Smooth muscle cell (in vitro differentiated cells): ENCODE measurements around the gene NAV3. TPM values are rescaled to one million over a fixed set of nuclear protein-coding genes. Genes with fewer than 3 reads are reported as not detected.

Experiments used
- DNase-seq: peaks from one replicate; lab custom pipeline; 2025; ENCODE audit not compliant: unreplicated experiment; lab: John Stamatoyannopoulos, UW
- H2AFZ ChIP-seq: fragments of 200-600 bp; sonication (generic); 2 replicates; pipeline ENCODE4 v1.6.0; 2016; ENCODE audit warnings: antibody characterized with exemption, low read depth, mild to moderate bottlenecking
- H3F3A ChIP-seq: fragments of 200-600 bp; sonication (generic); 2 replicates; pipeline ENCODE4 v1.6.0; 2017; ENCODE audit warnings: antibody characterized with exemption, low read depth
- H3K27ac ChIP-seq: fragments of 200-600 bp; sonication (generic); 2 replicates; pipeline ENCODE4 v1.5.1; 2016; ENCODE audit warnings: low read depth, mild to moderate bottlenecking
- H3K27me3 ChIP-seq: fragments of 200-600 bp; sonication (generic); 2 replicates; pipeline ENCODE4 v1.6.1; 2016; ENCODE audit warnings: low read depth, mild to moderate bottlenecking
- H3K36me3 ChIP-seq: fragments of 200-600 bp; sonication (generic); 2 replicates; pipeline ENCODE4 v1.5.1; 2016; ENCODE audit warnings: low read depth
- H3K4me1 ChIP-seq: fragments of 200-600 bp; sonication (generic); 2 replicates; pipeline ENCODE4 v1.5.1; 2016; ENCODE audit warnings: low read depth
- H3K4me2 ChIP-seq: fragments of 200-600 bp; sonication (generic); 2 replicates; pipeline ENCODE4 v1.6.0; 2016; ENCODE audit warnings: mild to moderate bottlenecking
- H3K4me3 ChIP-seq: fragments of 200-600 bp; sonication (generic); 2 replicates; pipeline ENCODE4 v1.5.1; 2016; ENCODE audit warnings: mild to moderate bottlenecking
- H3K79me2 ChIP-seq: fragments of 200-600 bp; sonication (generic); 2 replicates; pipeline ENCODE4 v1.6.0; 2016; ENCODE audit warnings: low read depth, mild to moderate bottlenecking
- H3K9ac ChIP-seq: fragments of 200-600 bp; sonication (generic); 2 replicates; pipeline ENCODE4 v1.6.0; 2016; ENCODE audit warnings: low read depth
- H3K9me3 ChIP-seq: fragments of 200-600 bp; sonication (generic); replicated peaks from 2 replicates; pipeline ENCODE4 v1.5.1; 2016; ENCODE audit warnings: low read depth
- H4K20me1 ChIP-seq: fragments of 200-600 bp; sonication (generic); 2 replicates; pipeline ENCODE4 v1.6.0; 2016; ENCODE audit warnings: low read depth
- WGBS: methylation state at CpG from one replicate; pipeline ENCODE4 v1.1.7; 2016; ENCODE audit warnings: low lambda C conversion rate; 5-methylcytosine and 5-hydroxymethylcytosine counted together
- polyA plus RNA-seq: library from polyadenylated mRNA; unstranded; fragments of >200 nt; fragmentation: Nextera tagmentation; extraction: Ambion mirVana; gene quantifications from 2 replicates; pipeline ENCODE4 v1.2.1, GENCODE V29; 2016
- total RNA-seq: library from RNA; depleted of rRNA; stranded (reverse); fragments of >200 nt; gene quantifications from 2 replicates; pipeline ENCODE4 v1.2.3, GENCODE V29; 2014
- TF ChIP-seq, protein P1 (sequence below): fragments of 200-600 bp; sonication (generic); IDR thresholded peaks from 2 replicates; pipeline ENCODE4 v1.5.1; 2017; ENCODE audit warnings: borderline replicate concordance, mild to moderate bottlenecking, antibody characterized with exemption; ENCODE audit not compliant: insufficient read depth, poor library complexity, severe bottlenecking

NAV3 gene
- total and polyA plus RNA-seq, 2 experiments from 2014 or later, result 8.0 to 31.0 TPM

DNA sequence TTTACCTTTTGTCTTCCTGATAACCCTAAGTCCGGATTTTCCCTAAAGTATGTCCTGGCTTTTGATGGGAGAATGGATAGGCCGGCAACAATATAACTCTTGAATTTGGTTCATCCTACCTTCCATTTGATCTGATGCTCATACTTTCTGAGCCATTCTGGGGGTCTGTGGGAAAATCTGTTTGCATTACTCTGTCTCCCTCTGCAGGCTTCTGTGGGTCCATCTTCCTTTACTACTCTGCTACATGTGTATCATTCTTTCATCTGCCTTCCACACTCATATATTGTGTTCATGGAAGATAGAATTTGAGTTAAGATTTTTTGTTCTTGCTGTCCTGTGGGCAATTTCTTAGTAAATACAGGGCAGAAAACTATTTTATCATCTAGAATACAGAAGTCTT, 101.5 kb downstream of the NAV3 start:
- no peaks in the 10 kb centered on the region for H4K20me1 ChIP-seq
- no peak overlapping the region for H3K4me3 ChIP-seq
- H3K4me2 ChIP-seq, result no peak overlapping the region
- no peak overlapping the region for H2AFZ ChIP-seq
- H3K36me3 ChIP-seq, result no peaks in the 10 kb centered on the region
- no peaks in the 10 kb centered on the region for H3F3A ChIP-seq
- H3K9ac ChIP-seq, result no peak overlapping the region
- H3K4me1 ChIP-seq, result no peaks in the 10 kb centered on the region
- no peak for DNase-seq
- no peaks in the 10 kb centered on the region for H3K79me2 ChIP-seq
- no peak overlapping the region for H3K27ac ChIP-seq
- no peaks in the 10 kb centered on the region for H3K9me3 ChIP-seq
- no peaks in the 10 kb centered on the region for H3K27me3 ChIP-seq
- 97% methylated on average over 2 of the region's 2 CpGs for WGBS
- TF ChIP-seq, protein P1, sequence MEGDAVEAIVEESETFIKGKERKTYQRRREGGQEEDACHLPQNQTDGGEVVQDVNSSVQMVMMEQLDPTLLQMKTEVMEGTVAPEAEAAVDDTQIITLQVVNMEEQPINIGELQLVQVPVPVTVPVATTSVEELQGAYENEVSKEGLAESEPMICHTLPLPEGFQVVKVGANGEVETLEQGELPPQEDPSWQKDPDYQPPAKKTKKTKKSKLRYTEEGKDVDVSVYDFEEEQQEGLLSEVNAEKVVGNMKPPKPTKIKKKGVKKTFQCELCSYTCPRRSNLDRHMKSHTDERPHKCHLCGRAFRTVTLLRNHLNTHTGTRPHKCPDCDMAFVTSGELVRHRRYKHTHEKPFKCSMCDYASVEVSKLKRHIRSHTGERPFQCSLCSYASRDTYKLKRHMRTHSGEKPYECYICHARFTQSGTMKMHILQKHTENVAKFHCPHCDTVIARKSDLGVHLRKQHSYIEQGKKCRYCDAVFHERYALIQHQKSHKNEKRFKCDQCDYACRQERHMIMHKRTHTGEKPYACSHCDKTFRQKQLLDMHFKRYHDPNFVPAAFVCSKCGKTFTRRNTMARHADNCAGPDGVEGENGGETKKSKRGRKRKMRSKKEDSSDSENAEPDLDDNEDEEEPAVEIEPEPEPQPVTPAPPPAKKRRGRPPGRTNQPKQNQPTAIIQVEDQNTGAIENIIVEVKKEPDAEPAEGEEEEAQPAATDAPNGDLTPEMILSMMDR, result no peak

DNA sequence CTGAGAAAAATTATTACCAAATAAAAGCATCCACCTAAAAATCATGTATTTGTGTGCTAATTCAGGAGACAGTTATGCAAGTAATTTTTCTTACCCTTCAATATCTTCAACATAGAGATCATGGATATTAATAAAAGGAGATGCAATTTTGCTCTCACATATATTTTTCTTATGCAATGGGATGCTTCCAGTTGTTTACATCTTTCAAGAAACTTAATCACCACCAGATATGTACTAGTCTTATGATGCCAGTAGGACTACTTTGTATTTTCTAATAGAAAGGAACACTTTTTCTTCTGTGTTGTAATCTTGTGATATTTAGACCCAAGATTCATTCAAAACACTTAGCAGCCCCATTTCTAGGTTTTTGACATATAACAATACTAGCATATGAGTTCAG, 107.6 kb downstream of the NAV3 start:
- Histone ChIP-seq H3K79me2 (no peaks in the 10 kb centered on the region), H3K9ac (no peak overlapping the region), H3K27me3 (no peaks in the 10 kb centered on the region), H3K27ac (no peak overlapping the region), H3K4me3 (no peak overlapping the region), H3K4me1 (peaks cover 21% of the 10 kb centered on the region), H2AFZ (no peak overlapping the region), H3F3A (peaks cover 5% of the 10 kb centered on the region), H3K36me3 (no peaks in the 10 kb centered on the region), H4K20me1 (no peaks in the 10 kb centered on the region), H3K9me3 (no peaks in the 10 kb centered on the region), H3K4me2 (no peak overlapping the region)
- TF ChIP-seq, protein P1, result no peak
- DNase-seq, result no peak

DNA sequence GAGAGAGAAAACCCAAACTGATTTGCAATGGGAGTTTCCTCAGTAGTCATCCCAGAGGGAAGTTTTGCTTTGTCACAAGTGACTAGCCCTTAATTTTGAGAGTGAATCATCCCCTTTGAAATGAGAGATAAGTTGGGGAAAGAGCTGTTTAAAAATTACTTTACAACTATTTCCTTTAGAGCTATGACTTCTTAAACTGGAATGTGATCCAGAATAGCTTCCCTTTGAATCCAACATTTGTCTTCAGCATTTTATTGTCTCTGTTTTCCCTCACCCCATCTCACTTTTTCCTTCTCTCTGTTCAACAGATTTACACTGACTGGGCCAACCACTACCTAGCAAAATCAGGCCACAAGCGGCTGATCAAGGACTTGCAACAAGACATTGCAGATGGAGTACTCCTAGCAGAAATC, 109.3 kb downstream of the NAV3 start:
- H3K4me3 ChIP-seq, result peak overlapping the region; percentile 27
- H3K79me2 ChIP-seq, result no peaks in the 10 kb centered on the region
- no peaks in the 10 kb centered on the region for H3K9me3 ChIP-seq
- peak overlapping the region; percentile 77 for H3K9ac ChIP-seq
- DNase-seq, result no peak
- peak overlapping the region; percentile 81 for H3K4me2 ChIP-seq
- H3F3A ChIP-seq, result peaks cover 5% of the 10 kb centered on the region
- peak overlapping the region; percentile 31 for H2AFZ ChIP-seq
- H3K4me1 ChIP-seq, result peaks cover 21% of the 10 kb centered on the region
- 7% methylated on average over 1 of the region's 1 CpG for WGBS
- H3K27me3 ChIP-seq, result no peaks in the 10 kb centered on the region
- H4K20me1 ChIP-seq, result no peaks in the 10 kb centered on the region
- no peaks in the 10 kb centered on the region for H3K36me3 ChIP-seq
- peak overlapping the region; percentile 94 for H3K27ac ChIP-seq
- TF ChIP-seq, protein P1, result no peak

DNA sequence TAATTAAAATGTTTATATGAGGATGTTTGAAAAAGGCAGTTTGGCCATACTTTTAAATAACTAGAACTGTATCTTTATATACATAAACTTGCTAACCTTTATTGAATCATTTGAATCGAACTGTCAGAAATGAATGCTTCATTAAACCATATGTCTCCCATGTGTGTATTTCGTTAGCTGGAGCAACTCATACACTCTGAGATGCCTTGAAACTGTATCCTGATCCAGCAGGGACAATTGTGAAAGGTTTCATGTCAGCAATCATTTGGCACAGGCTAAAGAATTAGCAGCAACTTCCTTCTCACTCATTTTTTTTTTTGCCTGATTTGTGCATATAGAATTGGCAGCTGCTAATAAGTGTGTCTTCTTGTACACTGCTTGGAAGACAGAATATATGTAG, 109.9 kb downstream of the NAV3 start:
- no peak for DNase-seq
- Histone ChIP-seq H2AFZ (peak overlapping the region; percentile 19), H3K9ac (peak overlapping the region; percentile 65)

More for the DNA sequence above, 109.9 kb downstream of the NAV3 start:
- 39% methylated on average over 2 of the region's 2 CpGs for WGBS
- H3K9me3 ChIP-seq, result no peaks in the 10 kb centered on the region
- H3F3A ChIP-seq, result peaks cover 5% of the 10 kb centered on the region
- H3K4me3 ChIP-seq, result peak overlapping the region; percentile 27
- H3K27ac ChIP-seq, result peak overlapping the region; percentile 94
- no peaks in the 10 kb centered on the region for H4K20me1 ChIP-seq
- H3K36me3 ChIP-seq, result no peaks in the 10 kb centered on the region
- H3K27me3 ChIP-seq, result no peaks in the 10 kb centered on the region
- peaks cover 21% of the 10 kb centered on the region for H3K4me1 ChIP-seq
- H3K4me2 ChIP-seq, result peak overlapping the region; percentile 81
- TF ChIP-seq, protein P1, result no peak
- no peaks in the 10 kb centered on the region for H3K79me2 ChIP-seq
